Fibroblast of lung (primary cell): ENCODE data around the gene TMEM240.
"Not testable (repeated sequence)": the region's sequence is repeated elsewhere in the genome, so short reads cannot be mapped to it uniquely, and the experiment has no call there.

ENCODE experiments used
- CTCF ChIP-seq, 2 donors: IDR thresholded peaks in 1 of 2; conservative IDR thresholded peaks in 1 of 2; 1 replicate in 1 of 2; 2 replicates in 1 of 2; pipeline ENCODE4 v1.5.1; 2011 to 2012; ENCODE audit warnings: low read length in 2 of 2, control low read depth in 1 of 2, inconsistent platforms in 1 of 2, low read depth in 1 of 2, mild to moderate bottlenecking in 1 of 2
- EZH2 ChIP-seq: IDR thresholded peaks from 2 replicates; pipeline ENCODE4 v1.5.1; 2012; ENCODE audit warnings: low read length, control low read depth, mild to moderate bottlenecking; ENCODE audit errors: missing control alignments

GRCh38 chr1:1485755-1486317, 54.6 kb downstream of the TMEM240 start:
- TF ChIP-seq EZH2; CTCF (conservative IDR thresholded peaks at IDR 0.05 in 1 of 2, IDR thresholded peaks at IDR 0.05 in 1 of 2; ENCODE audit: low read depth in 1 of 2, low read length in 2 of 2): not testable (repeated sequence)
